SK-N-SH (cell line): ENCODE measurements around the gene KBTBD2. TPM values are rescaled to one million over a fixed set of nuclear protein-coding genes. Genes with fewer than 3 reads are reported as not detected.

ENCODE experiments used
- CTCF ChIA-PET: fragments of 300-600, 350-600 bp; formaldehyde crosslinking; extraction: SDS; loops from one replicate; lab custom pipeline; 2021; lab: Yijun Ruan, JAX
- POLR2A ChIA-PET: fragments of 350-600 bp; sonication (Branson Sonifier 250); formaldehyde crosslinking; extraction: SDS; loops from one replicate; lab custom pipeline; 2020; ENCODE audit warnings: antibody characterized with exemption, inconsistent platforms; lab: Yijun Ruan, JAX
- DNase-seq: peaks from one replicate; pipeline ENCODE4 v3.0.0; 2012
- H2AFZ ChIP-seq: fragments of 200-600 bp; sonication (generic); 2 replicates; pipeline ENCODE4 v1.8.1; 2016; ENCODE audit warnings: antibody characterized with exemption, mild to moderate bottlenecking, low read depth
- H3F3A ChIP-seq: fragments of 200-600 bp; sonication (generic); replicated peaks from 2 replicates; pipeline ENCODE3; 2016; ENCODE audit warnings: antibody characterized with exemption, mild to moderate bottlenecking; ENCODE audit not compliant: insufficient read depth
- H3K27ac ChIP-seq, 2 experiments: fragments of 200-500 bp in 1 of 2; fragments of 200-600 bp in 1 of 2; sonication (Bioruptor generic) in 1 of 2; sonication (generic), shearing (Covaris generic) in 1 of 2; 2 replicates each; pipeline versions ENCODE4 v1.5.1 to v1.6.1; 2014 to 2016; ENCODE audit warnings: low read depth in 2 of 2, inconsistent platforms in 1 of 2, low read length in 1 of 2, mild to moderate bottlenecking in 1 of 2, mixed read lengths in 1 of 2
- H3K27me3 ChIP-seq: fragments of 200-600 bp; sonication (generic), shearing (Covaris generic); 2 replicates; pipeline ENCODE4 v1.6.1; 2016; ENCODE audit warnings: mixed run types; ENCODE audit not compliant: insufficient read depth
- H3K36me3 ChIP-seq, 2 experiments: fragments of 200-500 bp in 1 of 2; fragments of 200-600 bp in 1 of 2; sonication (Bioruptor generic) in 1 of 2; sonication (generic) in 1 of 2; replicated peaks in 1 of 2; 2 replicates each; pipeline versions ENCODE3 to v1.5.1; 2014 to 2016; ENCODE audit warnings: low read length in 1 of 2, mild to moderate bottlenecking in 1 of 2; ENCODE audit not compliant: insufficient read depth in 2 of 2, control insufficient read depth in 1 of 2
- H3K4me1 ChIP-seq, 2 experiments: fragments of 200-500 bp in 1 of 2; fragments of 200-600 bp in 1 of 2; sonication (Bioruptor generic) in 1 of 2; sonication (generic), shearing (Covaris generic) in 1 of 2; 2 replicates each; pipeline versions ENCODE4 v1.5.1 to v1.6.1; 2014 to 2016; ENCODE audit warnings: low read depth in 1 of 2, low read length in 1 of 2, mixed run types in 1 of 2; ENCODE audit not compliant: insufficient read depth in 2 of 2, control insufficient read depth in 1 of 2
- H3K4me2 ChIP-seq: fragments of 200-600 bp; sonication (generic), shearing (Covaris generic); 2 replicates; pipeline ENCODE4 v1.6.1; 2017; ENCODE audit warnings: mixed run types
- H3K4me3 ChIP-seq, 2 experiments: fragments of 200-500 bp in 1 of 2; fragments of 200-600 bp in 1 of 2; sonication (Bioruptor generic) in 1 of 2; sonication (generic), shearing (Covaris generic) in 1 of 2; 2 replicates each; pipeline versions ENCODE4 v1.5.1 to v1.8.1; 2014 to 2016; ENCODE audit warnings: low read depth in 2 of 2, inconsistent platforms in 1 of 2, low read length in 1 of 2, mild to moderate bottlenecking in 1 of 2, mixed read lengths in 1 of 2, moderate library complexity in 1 of 2
- H3K79me2 ChIP-seq: fragments of 200-600 bp; sonication (generic); 2 replicates; pipeline ENCODE4 v1.8.1; 2017; ENCODE audit warnings: mild to moderate bottlenecking; ENCODE audit not compliant: insufficient read depth
- H3K9ac ChIP-seq: fragments of 200-600 bp; sonication (generic); 2 replicates; pipeline ENCODE4 v1.6.1; 2017; ENCODE audit warnings: mixed run types
- H3K9me2 ChIP-seq: fragments of 200-600 bp; sonication (generic); 2 replicates; pipeline ENCODE4 v1.6.1; 2017; ENCODE audit warnings: mixed run types
- H3K9me3 ChIP-seq: fragments of 200-600 bp; sonication (generic); 2 replicates; pipeline ENCODE4 v1.6.1; 2017; ENCODE audit warnings: mixed run types, mild to moderate bottlenecking, moderate library complexity
- H4K20me1 ChIP-seq: fragments of 200-600 bp; sonication (generic); 2 replicates; pipeline ENCODE4 v1.6.1; 2017; ENCODE audit warnings: mild to moderate bottlenecking, mixed run types; ENCODE audit not compliant: insufficient read depth
- CHD2 ChIP-seq: fragments of 150-350 bp; IDR thresholded peaks from 2 replicates; pipeline ENCODE4 v1.6.1; 2018; ENCODE audit warnings: low read length; ENCODE audit not compliant: partially characterized antibody
- ELF1 ChIP-seq: IDR thresholded peaks from 2 replicates; pipeline ENCODE4 v1.4.0; 2012
- EP300 ChIP-seq, 2 experiments: IDR thresholded peaks; 2 replicates each; pipeline versions ENCODE4 v1.4.0 to v1.6.1; 2012; ENCODE audit warnings: borderline replicate concordance in 1 of 2, low read depth in 1 of 2, low read length in 1 of 2
- EZH2phosphoT487 ChIP-seq: fragments of 200-600 bp; sonication (generic); IDR thresholded peaks from 2 replicates; pipeline ENCODE4 v1.6.1; 2017; ENCODE audit warnings: low read depth, mixed run types, mild to moderate bottlenecking, antibody characterized with exemption, moderate library complexity, borderline replicate concordance
- FOXJ3 ChIP-seq: sonication (generic); formaldehyde crosslinking; IDR thresholded peaks from 2 replicates; pipeline ENCODE4 v1.5.1; 2020; ENCODE audit warnings: mild to moderate bottlenecking, missing genetic modification reagents
- FOXM1 ChIP-seq: IDR thresholded peaks from 2 replicates; pipeline ENCODE4 v1.4.0; 2012; ENCODE audit warnings: low read depth, mild to moderate bottlenecking
- GABPA ChIP-seq: IDR thresholded peaks from 2 replicates; pipeline ENCODE4 v1.4.0; 2012; ENCODE audit warnings: low read depth, mild to moderate bottlenecking
- GATA2 ChIP-seq: sonication (generic); formaldehyde crosslinking; IDR thresholded peaks from 2 replicates; pipeline ENCODE4 v1.5.0; 2020; ENCODE audit warnings: mild to moderate bottlenecking, missing genetic modification reagents
- MXI1 ChIP-seq: IDR thresholded peaks from 2 replicates; pipeline ENCODE4 v1.6.1; 2012; ENCODE audit warnings: mild to moderate bottlenecking, low read depth, low read length, improper control_type of control experiment
- NFIC ChIP-seq: IDR thresholded peaks from 2 replicates; pipeline ENCODE4 v1.4.0; 2012; ENCODE audit warnings: borderline replicate concordance
- POLR2AphosphoS5 ChIP-seq: IDR thresholded peaks from 2 replicates; pipeline ENCODE4 v1.6.1; 2012; ENCODE audit warnings: low read depth, low read length
- RAD21 ChIP-seq: IDR thresholded peaks from 2 replicates; pipeline ENCODE4 v1.6.1; 2012; ENCODE audit warnings: mild to moderate bottlenecking, low read length
- RCOR1 ChIP-seq: fragments of 150-350 bp; IDR thresholded peaks from 2 replicates; pipeline ENCODE4 v1.6.1; 2017; ENCODE audit warnings: antibody characterized with exemption, low read length
- RXRA ChIP-seq: IDR thresholded peaks from 2 replicates; pipeline ENCODE4 v1.4.0; 2012; ENCODE audit warnings: low read depth, mild to moderate bottlenecking, borderline replicate concordance
- SIN3A ChIP-seq: IDR thresholded peaks from 2 replicates; pipeline ENCODE4 v1.6.1; 2012; ENCODE audit warnings: low read depth, mild to moderate bottlenecking, low read length, moderate library complexity, borderline replicate concordance
- SMC3 ChIP-seq: IDR thresholded peaks from 2 replicates; pipeline ENCODE4 v1.6.1; 2012; ENCODE audit warnings: low read depth, low read length, improper control_type of control experiment
- TCF12 ChIP-seq: IDR thresholded peaks from 2 replicates; pipeline ENCODE4 v1.4.0; 2012
- TEAD4 ChIP-seq: IDR thresholded peaks from 2 replicates; pipeline ENCODE4 v1.4.0; 2012; ENCODE audit warnings: mild to moderate bottlenecking, borderline replicate concordance; ENCODE audit not compliant: insufficient read depth
- YY1 ChIP-seq: IDR thresholded peaks from 2 replicates; pipeline ENCODE4 v1.4.0; 2012; ENCODE audit warnings: low read depth, mild to moderate bottlenecking
- WGBS: methylation state at CpG from one replicate; pipeline ENCODE4 v1.1.6; 2017; ENCODE audit warnings: low lambda C conversion rate; 5-methylcytosine and 5-hydroxymethylcytosine counted together
- polyA plus RNA-seq, 3 experiments: library from polyadenylated mRNA; depleted of rRNA; stranded (reverse); fragments of >200 nt; gene quantifications; 2 replicates each; pipeline ENCODE4 v1.2.3, GENCODE V29; 2012
- TF ChIP-seq, protein P1 (sequence below): IDR thresholded peaks from 2 replicates; pipeline ENCODE4 v1.6.1; 2012; ENCODE audit warnings: mild to moderate bottlenecking, low read depth, low read length, moderate library complexity
- TF ChIP-seq, protein P2 (sequence below): IDR thresholded peaks from 2 replicates; pipeline ENCODE4 v1.4.0; 2012; ENCODE audit warnings: low read depth, borderline replicate concordance
- TF ChIP-seq, protein P3 (sequence below): IDR thresholded peaks from 2 replicates; pipeline ENCODE4; 2012

The KBTBD2 gene
- polyA plus RNA-seq, 1 of the 3 experiments (the other 2 are of a cell fraction) = 23.6 TPM

DNA sequence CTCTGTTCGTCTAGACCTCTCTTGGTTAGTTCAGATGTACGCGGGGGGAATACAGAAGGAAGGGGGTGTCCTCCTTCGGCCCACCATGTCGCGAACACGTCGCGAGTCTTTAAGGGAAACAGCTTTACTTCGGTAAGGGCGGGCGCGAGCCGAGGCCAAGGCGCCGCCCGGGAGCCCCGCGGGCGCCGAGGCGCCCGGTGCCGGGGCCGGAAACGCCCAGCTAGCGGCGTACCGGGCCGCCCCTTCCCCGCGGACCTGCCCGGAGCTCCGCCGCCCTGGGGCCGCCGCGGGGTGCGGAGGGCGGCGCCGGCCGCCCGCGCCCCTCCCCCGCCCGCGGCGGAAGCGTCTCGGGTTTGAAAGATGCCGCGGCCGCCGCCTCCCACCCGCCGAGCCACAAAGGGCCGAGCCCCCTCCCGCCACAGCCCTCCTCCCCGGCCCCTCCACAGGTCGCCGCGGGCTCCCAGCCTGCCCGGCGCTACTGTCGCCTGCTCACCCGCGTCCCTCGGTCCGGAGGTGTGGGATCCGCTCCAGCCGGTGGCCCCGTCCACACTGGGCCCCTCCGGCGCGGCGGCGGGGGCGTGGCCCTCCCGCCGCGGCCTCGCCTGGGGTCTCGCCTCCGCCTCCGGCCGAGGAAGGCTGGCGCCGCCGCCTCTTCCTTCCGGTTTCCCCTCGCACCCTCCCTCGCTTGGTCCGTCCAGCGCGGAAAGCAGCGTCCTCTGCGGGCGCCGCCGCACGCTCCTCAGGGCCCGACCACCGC, at the start of gene KBTBD2 (continued):
- TF ChIP-seq GATA2 (CRISPR knock-in tag) (no peak), MXI1 (peak; percentile 8), SMC3 (peak; percentile 18; the same call in 1 of the 2 replicates), RXRA (no peak), EZH2phosphoT487 (no peak)
- TF ChIP-seq, protein P1, sequence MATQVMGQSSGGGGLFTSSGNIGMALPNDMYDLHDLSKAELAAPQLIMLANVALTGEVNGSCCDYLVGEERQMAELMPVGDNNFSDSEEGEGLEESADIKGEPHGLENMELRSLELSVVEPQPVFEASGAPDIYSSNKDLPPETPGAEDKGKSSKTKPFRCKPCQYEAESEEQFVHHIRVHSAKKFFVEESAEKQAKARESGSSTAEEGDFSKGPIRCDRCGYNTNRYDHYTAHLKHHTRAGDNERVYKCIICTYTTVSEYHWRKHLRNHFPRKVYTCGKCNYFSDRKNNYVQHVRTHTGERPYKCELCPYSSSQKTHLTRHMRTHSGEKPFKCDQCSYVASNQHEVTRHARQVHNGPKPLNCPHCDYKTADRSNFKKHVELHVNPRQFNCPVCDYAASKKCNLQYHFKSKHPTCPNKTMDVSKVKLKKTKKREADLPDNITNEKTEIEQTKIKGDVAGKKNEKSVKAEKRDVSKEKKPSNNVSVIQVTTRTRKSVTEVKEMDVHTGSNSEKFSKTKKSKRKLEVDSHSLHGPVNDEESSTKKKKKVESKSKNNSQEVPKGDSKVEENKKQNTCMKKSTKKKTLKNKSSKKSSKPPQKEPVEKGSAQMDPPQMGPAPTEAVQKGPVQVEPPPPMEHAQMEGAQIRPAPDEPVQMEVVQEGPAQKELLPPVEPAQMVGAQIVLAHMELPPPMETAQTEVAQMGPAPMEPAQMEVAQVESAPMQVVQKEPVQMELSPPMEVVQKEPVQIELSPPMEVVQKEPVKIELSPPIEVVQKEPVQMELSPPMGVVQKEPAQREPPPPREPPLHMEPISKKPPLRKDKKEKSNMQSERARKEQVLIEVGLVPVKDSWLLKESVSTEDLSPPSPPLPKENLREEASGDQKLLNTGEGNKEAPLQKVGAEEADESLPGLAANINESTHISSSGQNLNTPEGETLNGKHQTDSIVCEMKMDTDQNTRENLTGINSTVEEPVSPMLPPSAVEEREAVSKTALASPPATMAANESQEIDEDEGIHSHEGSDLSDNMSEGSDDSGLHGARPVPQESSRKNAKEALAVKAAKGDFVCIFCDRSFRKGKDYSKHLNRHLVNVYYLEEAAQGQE = peak; percentile 62; the same call in 1 of the 2 replicates
- TF ChIP-seq, protein P2, sequence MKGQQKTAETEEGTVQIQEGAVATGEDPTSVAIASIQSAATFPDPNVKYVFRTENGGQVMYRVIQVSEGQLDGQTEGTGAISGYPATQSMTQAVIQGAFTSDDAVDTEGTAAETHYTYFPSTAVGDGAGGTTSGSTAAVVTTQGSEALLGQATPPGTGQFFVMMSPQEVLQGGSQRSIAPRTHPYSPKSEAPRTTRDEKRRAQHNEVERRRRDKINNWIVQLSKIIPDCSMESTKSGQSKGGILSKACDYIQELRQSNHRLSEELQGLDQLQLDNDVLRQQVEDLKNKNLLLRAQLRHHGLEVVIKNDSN = no peak

DNA sequence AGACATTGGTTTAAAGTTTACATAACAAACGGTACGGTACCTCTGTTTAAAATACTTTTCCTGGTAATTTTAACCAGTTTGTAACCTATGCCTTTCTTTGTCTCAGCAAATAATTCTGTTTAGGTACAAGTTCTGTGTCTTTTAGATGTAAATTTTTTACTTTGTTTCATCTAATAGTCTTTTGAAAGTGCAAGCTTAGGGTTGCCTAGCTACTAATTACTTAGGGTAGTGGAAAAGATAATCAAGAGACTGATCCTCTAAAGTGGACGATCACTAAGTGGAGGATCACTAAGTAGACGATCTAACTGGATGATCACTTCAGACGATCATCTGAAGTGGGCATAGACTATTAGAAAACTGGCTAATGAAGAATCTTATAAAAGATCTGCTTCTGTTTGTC, 49.6 kb upstream of the KBTBD2 start:
- Histone ChIP-seq H3K4me1 (peaks cover 15 to 18% of the 10 kb centered on the region in 2 experiments; a peak in 3 of 4 replicates), H3K9me3 (no peaks in the 10 kb centered on the region), H3K27me3 (no peaks in the 10 kb centered on the region), H3K9ac (peak overlapping the region; percentile 84; the same call in 1 of the 2 replicates), H3K27ac (peak overlapping the region in 1 of 2 experiments; percentile 81; a peak in 3 of 4 replicates), H3K4me2 (peak overlapping the region; percentile 80), H3K36me3 (peaks cover 6 to 7% of the 10 kb centered on the region in 2 experiments), H3F3A (peaks cover 7% of the 10 kb centered on the region), H3K4me3 (peak overlapping the region; percentile 71 to 82), H4K20me1 (peaks cover 6% of the 10 kb centered on the region; the same call in 1 of the 2 replicates)
- TF ChIP-seq CHD2 = no peak
- no peak for TF ChIP-seq RAD21
- no peak for TF ChIP-seq TCF12
- TF ChIP-seq EP300 (IDR thresholded peaks at IDR 0.05; ENCODE audit: borderline replicate concordance in 1 of 2, low read depth in 1 of 2, low read length in 1 of 2) = no peak
- TF ChIP-seq YY1 = no peak
- no peak for TF ChIP-seq SMC3
- no peak for TF ChIP-seq SIN3A
- TF ChIP-seq ELF1 = no peak
- TF ChIP-seq POLR2AphosphoS5 = no peak
- TF ChIP-seq, protein P3, sequence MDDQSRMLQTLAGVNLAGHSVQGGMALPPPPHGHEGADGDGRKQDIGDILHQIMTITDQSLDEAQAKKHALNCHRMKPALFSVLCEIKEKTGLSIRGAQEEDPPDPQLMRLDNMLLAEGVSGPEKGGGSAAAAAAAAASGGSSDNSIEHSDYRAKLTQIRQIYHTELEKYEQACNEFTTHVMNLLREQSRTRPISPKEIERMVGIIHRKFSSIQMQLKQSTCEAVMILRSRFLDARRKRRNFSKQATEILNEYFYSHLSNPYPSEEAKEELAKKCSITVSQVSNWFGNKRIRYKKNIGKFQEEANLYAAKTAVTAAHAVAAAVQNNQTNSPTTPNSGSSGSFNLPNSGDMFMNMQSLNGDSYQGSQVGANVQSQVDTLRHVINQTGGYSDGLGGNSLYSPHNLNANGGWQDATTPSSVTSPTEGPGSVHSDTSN = no peak
- TF ChIP-seq NFIC = no peak
- no peak for TF ChIP-seq GATA2 (CRISPR knock-in tag)
- no peak for TF ChIP-seq FOXJ3
- TF ChIP-seq TEAD4 = no peak
- TF ChIP-seq FOXM1 = no peak
- TF ChIP-seq GABPA = no peak
- TF ChIP-seq EZH2phosphoT487 = no peak
- no peak for TF ChIP-seq RCOR1
- TF ChIP-seq, all 33 proteins: peak for 0
- CTCF ChIA-PET = interaction anchor here (0.8 to 5.8 kb wide), 13 partner anchors 16 to 167 kb away, joined by 3 to 48 read pairs (median 4); partner anchors contain the start of genes FKBP9 and RP9
- POLR2A ChIA-PET = interaction anchor here (2.7 to 2.8 kb wide), 2 partner anchors 16 to 51 kb away, joined by 16 to 18 read pairs; partner anchors contain the start of genes FKBP9 and KBTBD2
- WGBS = 67% methylated on average over 5 of the region's 5 CpGs
- no peak for DNase-seq
- H3K79me2 ChIP-seq = peaks cover 63% of the 10 kb centered on the region
- no peak overlapping the region for H2AFZ ChIP-seq
- no peaks in the 10 kb centered on the region for H3K9me2 ChIP-seq
